Measurements from ENCODE around the gene NUP107.

Gene NUP107

GRCh38 chr12:68773582-68773981 lies 86.8 kb downstream of the NUP107 start:
- DNase-seq (ENCODE audit: low read depth in 2 of 2), result no peak

GRCh38 chr12:68775121-68775630 lies 88.4 kb downstream of the NUP107 start:
- no peak for DNase-seq (ENCODE audit: low read depth in 2 of 2)

- no peak for DNase-seq (ENCODE audit: low read depth in 2 of 2)
Measured at GRCh38 chr12:68776976-68777610, 90.3 kb downstream of the NUP107 start.

- DNase-seq (ENCODE audit: low read depth in 2 of 2), result no peak
Measured at GRCh38 chr12:68779280-68779679, 92.5 kb downstream of the NUP107 start.

GRCh38 chr12:68780731-68781130 lies 94.0 kb downstream of the NUP107 start:
- DNase-seq (ENCODE audit: low read depth in 2 of 2), result no peak

- no peak for DNase-seq (ENCODE audit: low read depth in 2 of 2)
Measured at GRCh38 chr12:68781728-68782127, 95.0 kb downstream of the NUP107 start.

GRCh38 chr12:68784015-68784414 lies 97.2 kb downstream of the NUP107 start:
- DNase-seq (ENCODE audit: low read depth in 2 of 2), result no peak

GRCh38 chr12:68785358-68785757 lies 98.6 kb downstream of the NUP107 start:
- DNase-seq (ENCODE audit: low read depth in 2 of 2), result no peak

GRCh38 chr12:68785823-68786222 lies 99.0 kb downstream of the NUP107 start:
- DNase-seq (ENCODE audit: low read depth in 2 of 2), result no peak

GRCh38 chr12:68786929-68787328 lies 100.2 kb downstream of the NUP107 start:
- DNase-seq (ENCODE audit: low read depth in 2 of 2), result no peak

GRCh38 chr12:68788554-68789143 lies 101.9 kb downstream of the NUP107 start:
- no peak for DNase-seq (ENCODE audit: low read depth in 2 of 2)

- DNase-seq (ENCODE audit: low read depth in 2 of 2), result no peak
Measured at GRCh38 chr12:68789144-68789878, 102.5 kb downstream of the NUP107 start.

- no peak for DNase-seq (ENCODE audit: low read depth in 2 of 2)
Measured at GRCh38 chr12:68790081-68790951, 103.5 kb downstream of the NUP107 start.

- no peak for DNase-seq (ENCODE audit: low read depth in 2 of 2)
Measured at GRCh38 chr12:68790952-68791234, 104.1 kb downstream of the NUP107 start.

- no peak for DNase-seq (ENCODE audit: low read depth in 2 of 2)
Measured at GRCh38 chr12:68791897-68792481, 105.2 kb downstream of the NUP107 start.

- DNase-seq (ENCODE audit: low read depth in 2 of 2), result no peak
Measured at GRCh38 chr12:68792952-68793351, 106.2 kb downstream of the NUP107 start.

GRCh38 chr12:68793436-68793835 lies 106.7 kb downstream of the NUP107 start:
- no peak for DNase-seq (ENCODE audit: low read depth in 2 of 2)

GRCh38 chr12:68793975-68794652 lies 107.3 kb downstream of the NUP107 start:
- DNase-seq (ENCODE audit: low read depth in 2 of 2), result no peak

- no peak for DNase-seq (ENCODE audit: low read depth in 2 of 2)
Measured at GRCh38 chr12:68794653-68795251, 108.0 kb downstream of the NUP107 start.
